SK-N-SH treated with all-trans-retinoic acid at 6 μM for 48 hours (cell line): ENCODE measurements around the gene EIF4G1.

ENCODE experiments used
- ATAC-seq: fragments of 200-7000 bp; cut with Tn5 transposase; 3 replicates; pipeline ENCODE4 v1.9.1; 2020; ENCODE audit warnings: mild to moderate bottlenecking, moderate library complexity
- ARNTL ChIP-seq: fragments of 450-650 bp; formaldehyde crosslinking; IDR thresholded peaks from 2 replicates; pipeline ENCODE4 v1.5.0; 2020; ENCODE audit warnings: low read depth, mild to moderate bottlenecking, moderate library complexity, borderline replicate concordance
- BACH2 ChIP-seq: fragments of 250-450 bp; sonication (Bioruptor Pico); IDR thresholded peaks from 2 replicates; pipeline ENCODE4 v1.9.0; 2021; ENCODE audit warnings: mild to moderate bottlenecking, borderline replicate concordance
- CREB5 ChIP-seq: fragments of 250-450 bp; sonication (Bioruptor Pico); IDR thresholded peaks from 2 replicates; pipeline ENCODE4 v1.5.1; 2020; ENCODE audit warnings: low read depth, mild to moderate bottlenecking, moderate library complexity
- CSDC2 ChIP-seq: fragments of 250-450 bp; sonication (Bioruptor Pico); IDR thresholded peaks from 2 replicates; pipeline ENCODE4 v1.5.0; 2020; ENCODE audit warnings: mild to moderate bottlenecking, moderate library complexity
- GLIS3 ChIP-seq: fragments of 250-450 bp; sonication (Bioruptor Pico); IDR thresholded peaks from 2 replicates; pipeline ENCODE4 v1.5.0; 2020; ENCODE audit warnings: mild to moderate bottlenecking, moderate library complexity
- ISL1 ChIP-seq: fragments of 250-450 bp; sonication (Bioruptor Pico); IDR thresholded peaks from 2 replicates; pipeline ENCODE4 v2.1.2; 2022; ENCODE audit warnings: mild to moderate bottlenecking, moderate library complexity
- OSR1 ChIP-seq: fragments of 250-450 bp; sonication (Bioruptor Pico); IDR thresholded peaks from 2 replicates; pipeline ENCODE4 v1.8.0; 2022; ENCODE audit warnings: moderate library complexity, mild to moderate bottlenecking, inconsistent platforms
- RARB ChIP-seq: fragments of 250-450 bp; sonication (Bioruptor Pico); IDR thresholded peaks from 2 replicates; pipeline ENCODE4 v1.8.0; 2021; ENCODE audit warnings: mild to moderate bottlenecking, moderate library complexity
- SNAI2 ChIP-seq: fragments of 250-450 bp; sonication (Bioruptor Pico); IDR thresholded peaks from 2 replicates; pipeline ENCODE4 v1.5.0; 2020; ENCODE audit warnings: mild to moderate bottlenecking, moderate library complexity
- TCF4 ChIP-seq: fragments of 250-450 bp; sonication (Bioruptor Pico); IDR thresholded peaks from 2 replicates; pipeline ENCODE4 v1.8.0; 2021; ENCODE audit warnings: mild to moderate bottlenecking, moderate library complexity, borderline replicate concordance
- TOX ChIP-seq: fragments of 250-450 bp; sonication (Bioruptor Pico); IDR thresholded peaks from 2 replicates; pipeline ENCODE4 v1.8.0; 2021; ENCODE audit warnings: mild to moderate bottlenecking, moderate library complexity, borderline replicate concordance
- TSHZ2 ChIP-seq: fragments of 250-450 bp; sonication (Bioruptor Pico); IDR thresholded peaks from 2 replicates; pipeline ENCODE4 v1.5.0; 2020; ENCODE audit warnings: mild to moderate bottlenecking, moderate library complexity
- ZC3H10 ChIP-seq: fragments of 250-450 bp; sonication (Bioruptor Pico); IDR thresholded peaks from 2 replicates; pipeline ENCODE4 v1.5.1; 2021; ENCODE audit warnings: mild to moderate bottlenecking, moderate library complexity
- ZFP3 ChIP-seq: fragments of 250-450 bp; sonication (Bioruptor Pico); IDR thresholded peaks from 2 replicates; pipeline ENCODE4 v1.5.0; 2020; ENCODE audit warnings: mild to moderate bottlenecking, moderate library complexity
- ZFP30 ChIP-seq: fragments of 450-650 bp; formaldehyde crosslinking; IDR thresholded peaks from 2 replicates; pipeline ENCODE4 v1.5.0; 2022; ENCODE audit warnings: mild to moderate bottlenecking, moderate library complexity
- ZNF565 ChIP-seq: fragments of 450-650 bp; formaldehyde crosslinking; conservative IDR thresholded peaks from 2 replicates; pipeline ENCODE4 v1.5.0; 2020; ENCODE audit warnings: low read depth, mild to moderate bottlenecking, moderate library complexity
- ZNF8 ChIP-seq: fragments of 450-650 bp; formaldehyde crosslinking; IDR thresholded peaks from 2 replicates; pipeline ENCODE4 v1.5.0; 2020; ENCODE audit warnings: mild to moderate bottlenecking, moderate library complexity
- TF ChIP-seq, protein P1 (sequence below): fragments of 250-450 bp; sonication (Bioruptor Pico); IDR thresholded peaks from 2 replicates; pipeline ENCODE4 v1.8.0; 2021; ENCODE audit warnings: low read depth, mild to moderate bottlenecking, moderate library complexity, borderline replicate concordance
- TF ChIP-seq, protein P2 (sequence below): fragments of 250-450 bp; sonication (Bioruptor Pico); IDR thresholded peaks from 2 replicates; pipeline ENCODE4 v1.5.1; 2021; ENCODE audit warnings: mild to moderate bottlenecking, moderate library complexity
- TF ChIP-seq, protein P3 (sequence below): fragments of 250-450 bp; sonication (Bioruptor Pico); IDR thresholded peaks from 2 replicates; pipeline ENCODE4 v1.8.0; 2020; ENCODE audit warnings: mild to moderate bottlenecking, moderate library complexity, borderline replicate concordance

The EIF4G1 gene

GRCh38 chr3:184378651-184379357, 64.4 kb downstream of the EIF4G1 start (continued):
- TF ChIP-seq CREB5 (CRISPR knock-in tag): no peak
- TF ChIP-seq, protein P1, sequence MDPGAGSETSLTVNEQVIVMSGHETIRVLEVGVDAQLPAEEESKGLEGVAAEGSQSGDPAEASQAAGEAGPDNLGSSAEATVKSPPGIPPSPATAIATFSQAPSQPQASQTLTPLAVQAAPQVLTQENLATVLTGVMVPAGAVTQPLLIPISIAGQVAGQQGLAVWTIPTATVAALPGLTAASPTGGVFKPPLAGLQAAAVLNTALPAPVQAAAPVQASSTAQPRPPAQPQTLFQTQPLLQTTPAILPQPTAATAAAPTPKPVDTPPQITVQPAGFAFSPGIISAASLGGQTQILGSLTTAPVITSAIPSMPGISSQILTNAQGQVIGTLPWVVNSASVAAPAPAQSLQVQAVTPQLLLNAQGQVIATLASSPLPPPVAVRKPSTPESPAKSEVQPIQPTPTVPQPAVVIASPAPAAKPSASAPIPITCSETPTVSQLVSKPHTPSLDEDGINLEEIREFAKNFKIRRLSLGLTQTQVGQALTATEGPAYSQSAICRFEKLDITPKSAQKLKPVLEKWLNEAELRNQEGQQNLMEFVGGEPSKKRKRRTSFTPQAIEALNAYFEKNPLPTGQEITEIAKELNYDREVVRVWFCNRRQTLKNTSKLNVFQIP (CRISPR knock-in tag): no peak

DNA sequence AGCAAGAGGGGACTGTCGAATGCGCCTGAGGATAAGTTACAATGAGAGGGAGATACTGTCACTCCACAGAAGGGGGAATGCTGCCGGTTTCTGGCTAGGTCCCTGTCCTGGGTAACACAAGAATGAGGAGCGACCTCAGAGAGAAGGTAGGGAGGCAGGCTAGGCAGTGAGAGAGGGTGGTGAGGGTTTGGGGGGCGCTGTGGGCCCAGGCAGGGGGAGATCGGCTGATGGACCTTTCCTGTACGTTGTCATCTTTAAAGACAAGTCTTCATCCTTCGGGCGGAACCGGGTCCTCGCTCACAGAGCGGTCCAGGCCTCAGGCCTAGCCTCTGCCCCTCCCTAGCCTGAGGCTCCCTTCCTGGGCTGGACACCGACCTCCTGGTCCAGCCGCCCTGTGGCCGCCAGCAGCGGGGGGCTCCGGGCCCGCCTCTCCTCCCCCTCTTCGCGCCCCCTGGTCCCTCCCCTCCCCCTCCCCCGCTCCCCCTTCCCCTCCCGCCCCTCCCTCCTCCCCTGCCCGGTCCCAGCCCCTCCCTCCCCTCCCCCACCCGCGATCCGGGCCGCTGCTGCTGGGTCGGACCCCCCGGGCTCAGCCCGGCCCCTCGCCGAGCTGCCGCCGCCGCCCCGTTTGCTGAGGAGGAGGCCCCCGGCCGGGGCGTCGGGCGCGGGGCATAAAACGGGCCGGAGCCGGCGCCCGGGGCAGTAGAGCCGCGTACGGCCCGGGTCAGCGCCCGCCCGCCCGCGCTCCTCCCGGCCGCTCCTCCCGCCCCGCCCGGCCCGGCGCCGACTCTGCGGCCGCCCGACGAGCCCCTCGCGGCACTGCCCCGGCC, 65.2 kb downstream of the EIF4G1 start, which contains the start of gene CHRD:
CHRD (plus strand) TSS at position 697 of the 827 bp plus-strand sequence. CDS start 265 bp downstream, outside the sequence.
- no peak for TF ChIP-seq BACH2 (CRISPR knock-in tag)
- TF ChIP-seq, protein P1 (CRISPR knock-in tag): no peak
- no peak for TF ChIP-seq TOX
- no peak for TF ChIP-seq OSR1
- no peak for TF ChIP-seq ISL1 (CRISPR knock-in tag)
- no peak for TF ChIP-seq ZC3H10 (CRISPR knock-in tag)
- TF ChIP-seq SNAI2 (CRISPR knock-in tag): no peak
- TF ChIP-seq RARB (CRISPR knock-in tag): no peak
- TF ChIP-seq, protein P2, sequence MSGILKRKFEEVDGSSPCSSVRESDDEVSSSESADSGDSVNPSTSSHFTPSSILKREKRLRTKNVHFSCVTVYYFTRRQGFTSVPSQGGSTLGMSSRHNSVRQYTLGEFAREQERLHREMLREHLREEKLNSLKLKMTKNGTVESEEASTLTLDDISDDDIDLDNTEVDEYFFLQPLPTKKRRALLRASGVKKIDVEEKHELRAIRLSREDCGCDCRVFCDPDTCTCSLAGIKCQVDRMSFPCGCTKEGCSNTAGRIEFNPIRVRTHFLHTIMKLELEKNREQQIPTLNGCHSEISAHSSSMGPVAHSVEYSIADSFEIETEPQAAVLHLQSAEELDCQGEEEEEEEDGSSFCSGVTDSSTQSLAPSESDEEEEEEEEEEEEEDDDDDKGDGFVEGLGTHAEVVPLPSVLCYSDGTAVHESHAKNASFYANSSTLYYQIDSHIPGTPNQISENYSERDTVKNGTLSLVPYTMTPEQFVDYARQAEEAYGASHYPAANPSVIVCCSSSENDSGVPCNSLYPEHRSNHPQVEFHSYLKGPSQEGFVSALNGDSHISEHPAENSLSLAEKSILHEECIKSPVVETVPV: no peak
- TF ChIP-seq, protein P3, sequence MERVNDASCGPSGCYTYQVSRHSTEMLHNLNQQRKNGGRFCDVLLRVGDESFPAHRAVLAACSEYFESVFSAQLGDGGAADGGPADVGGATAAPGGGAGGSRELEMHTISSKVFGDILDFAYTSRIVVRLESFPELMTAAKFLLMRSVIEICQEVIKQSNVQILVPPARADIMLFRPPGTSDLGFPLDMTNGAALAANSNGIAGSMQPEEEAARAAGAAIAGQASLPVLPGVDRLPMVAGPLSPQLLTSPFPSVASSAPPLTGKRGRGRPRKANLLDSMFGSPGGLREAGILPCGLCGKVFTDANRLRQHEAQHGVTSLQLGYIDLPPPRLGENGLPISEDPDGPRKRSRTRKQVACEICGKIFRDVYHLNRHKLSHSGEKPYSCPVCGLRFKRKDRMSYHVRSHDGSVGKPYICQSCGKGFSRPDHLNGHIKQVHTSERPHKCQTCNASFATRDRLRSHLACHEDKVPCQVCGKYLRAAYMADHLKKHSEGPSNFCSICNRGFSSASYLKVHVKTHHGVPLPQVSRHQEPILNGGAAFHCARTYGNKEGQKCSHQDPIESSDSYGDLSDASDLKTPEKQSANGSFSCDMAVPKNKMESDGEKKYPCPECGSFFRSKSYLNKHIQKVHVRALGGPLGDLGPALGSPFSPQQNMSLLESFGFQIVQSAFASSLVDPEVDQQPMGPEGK: no peak
- no peak for TF ChIP-seq ZNF8 (CRISPR knock-in tag)
- no peak for ATAC-seq

- TF ChIP-seq ZFP3 (CRISPR knock-in tag) (no peak), ISL1 (CRISPR knock-in tag) (no peak), ZNF565 (CRISPR knock-in tag) (no peak), CSDC2 (CRISPR knock-in tag) (no peak), ZNF8 (CRISPR knock-in tag) (no peak), GLIS3 (CRISPR knock-in tag) (no peak), TCF4 (CRISPR knock-in tag) (no peak), ZC3H10 (CRISPR knock-in tag) (no peak), ZFP30 (CRISPR knock-in tag) (no peak), TSHZ2 (no peak), ARNTL (CRISPR knock-in tag) (no peak)
- TF ChIP-seq, protein P1 (CRISPR knock-in tag): no peak
- TF ChIP-seq, protein P2: no peak
- ATAC-seq: peak; percentile 17; the same call in 1 of the 3 replicates
Observed at GRCh38 chr3:184380185-184380626, 65.8 kb downstream of the EIF4G1 start.
